HG02852 (cell line): Measurements from ENCODE around the gene ILK.

Experiments
- ATAC-seq: cut with Tn5 transposase; IDR thresholded peaks from one replicate; pipeline ENCODE4 v1.9.1; 2021; ENCODE audit warnings: mild to moderate bottlenecking, moderate library complexity; ENCODE audit not compliant: unreplicated experiment

The ILK gene

GRCh38 chr11:6603287-6604080 lies at the start of gene ILK, which contains the start of gene RRP8:
ILK (plus strand) TSS chr11:6603774; CDS start chr11:6604272, 498 bp downstream.
RRP8 (minus strand) TSS chr11:6603616; CDS start chr11:6603502, 114 bp downstream.
- ATAC-seq, result peak; percentile 77

DNA sequence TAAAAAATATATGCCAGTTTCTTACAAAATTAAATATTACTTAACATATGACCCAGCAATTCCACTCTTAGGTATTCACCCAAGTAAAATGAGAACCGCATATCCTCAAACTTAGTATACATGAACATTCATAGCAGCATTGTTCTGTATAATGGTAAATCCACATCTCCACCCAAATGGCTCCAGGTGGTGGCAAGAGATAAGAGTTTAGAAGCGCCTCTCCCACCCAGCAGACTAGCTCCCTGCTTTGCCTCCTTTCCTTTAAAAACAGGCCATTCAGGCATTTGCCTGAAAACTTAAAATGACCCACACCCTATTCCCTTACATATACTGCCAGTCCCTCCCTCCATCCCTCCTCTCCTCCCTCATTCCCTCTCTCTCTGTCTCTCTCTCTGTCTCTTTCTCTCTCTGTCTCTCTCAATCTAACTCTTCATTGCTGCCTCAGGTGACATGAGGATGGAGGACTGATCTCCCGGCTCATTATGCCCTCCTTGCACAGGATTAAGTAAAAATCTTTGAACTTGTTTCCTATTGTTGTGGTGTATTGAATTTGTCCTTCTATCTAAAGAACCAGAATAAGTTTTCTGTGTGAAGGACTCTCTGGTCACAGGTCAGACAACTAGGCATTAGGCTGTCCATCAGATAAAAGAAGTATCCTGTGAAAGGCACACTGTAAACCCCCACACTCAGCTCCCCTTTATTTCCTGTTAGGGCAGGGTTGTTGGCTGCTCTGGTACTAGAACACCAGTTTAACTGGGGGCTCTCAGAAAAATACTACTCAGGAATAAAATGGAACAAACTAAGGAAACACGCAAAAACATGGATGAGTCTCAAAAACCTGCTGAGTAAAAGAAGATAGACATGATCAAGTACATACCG lies 48.5 kb upstream of the ILK start:
- no peak for ATAC-seq

GRCh38 chr11:6556139-6556949 lies 47.2 kb upstream of the ILK start:
- ATAC-seq, result no peak

DNA sequence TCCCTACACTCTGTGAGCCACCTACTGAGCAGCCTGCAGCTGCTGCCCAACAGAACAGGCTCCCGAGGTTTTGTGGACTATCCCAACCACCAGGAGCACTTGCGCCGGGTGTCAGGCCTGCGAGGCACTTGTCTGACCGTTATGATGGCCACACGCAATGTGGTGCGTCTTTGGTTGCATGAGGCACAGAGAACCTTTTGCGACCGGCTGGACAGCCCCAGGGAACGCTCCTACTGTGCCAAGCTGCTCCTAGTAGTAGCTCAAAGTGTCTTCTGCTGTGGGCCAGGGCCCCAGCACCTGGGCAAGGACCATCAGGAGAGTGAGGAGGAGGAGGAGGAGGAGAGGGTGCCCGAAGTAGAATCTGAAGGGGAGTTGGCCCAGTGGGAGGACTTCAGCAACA lies 46.5 kb upstream of the ILK start:
- no peak for ATAC-seq

DNA sequence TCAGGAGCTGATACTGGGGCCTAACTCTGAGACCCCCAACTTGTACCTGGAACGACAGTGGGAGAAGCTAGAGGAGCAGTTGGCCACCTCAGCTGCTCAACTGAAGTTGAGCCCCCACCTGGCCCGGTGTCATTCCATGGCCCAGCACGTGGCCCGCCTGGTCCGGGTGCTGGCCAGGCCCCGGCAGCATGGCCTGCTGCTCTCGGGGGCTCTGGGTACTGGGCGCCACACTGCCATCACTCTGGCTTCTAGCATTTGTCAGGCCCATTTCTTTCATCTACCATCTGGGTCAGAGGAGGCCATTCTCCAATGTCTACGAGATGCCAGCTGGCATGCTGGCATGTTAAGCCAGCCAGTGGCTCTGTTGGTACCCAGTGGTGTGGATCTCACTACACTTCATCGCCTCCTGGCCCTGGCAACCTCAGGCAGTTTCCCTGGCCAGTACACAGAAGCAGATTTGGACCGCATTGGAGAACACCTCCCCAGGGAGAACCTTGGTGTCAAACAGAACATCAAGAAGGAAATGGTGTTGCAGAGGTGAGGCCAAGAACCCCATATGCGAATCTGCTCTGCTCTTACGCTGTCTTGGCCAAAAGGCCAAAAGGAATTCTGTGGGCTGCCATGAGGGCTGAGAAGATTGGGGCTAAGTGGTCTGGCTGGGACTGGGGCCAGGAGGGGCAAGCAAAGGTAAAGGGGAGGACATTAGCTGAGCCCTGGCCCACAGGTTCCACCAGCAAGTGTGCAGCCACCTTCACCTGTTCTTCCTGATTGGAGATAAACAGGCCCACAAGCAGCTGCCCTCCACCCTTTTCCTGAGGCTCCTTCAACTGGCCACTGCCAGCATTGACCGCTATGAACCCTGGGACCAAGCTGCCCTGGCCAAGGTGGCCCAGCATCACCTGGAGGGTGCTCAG lies 45.6 kb upstream of the ILK start:
- no peak for ATAC-seq

GRCh38 chr11:6559369-6559768 lies 44.2 kb upstream of the ILK start:
- ATAC-seq, result no peak

DNA sequence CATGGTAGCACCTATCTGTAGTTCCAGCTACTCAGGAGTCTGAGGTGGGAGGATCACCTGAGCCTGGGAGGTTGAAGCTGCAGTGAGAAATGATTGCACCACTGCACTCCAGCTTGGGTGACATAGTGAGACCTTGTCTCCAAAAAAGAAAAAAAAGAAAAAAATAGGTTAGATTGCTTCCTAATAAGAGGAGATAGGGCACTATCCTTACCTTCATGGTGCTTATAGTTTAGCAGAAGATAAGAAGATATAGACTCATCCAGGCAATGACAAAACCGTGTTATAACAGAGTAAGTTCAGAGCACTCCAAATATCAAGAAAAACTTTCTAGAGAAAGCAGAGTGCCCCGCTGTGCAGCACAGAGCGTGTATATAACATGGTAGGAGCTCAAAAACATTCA lies 42.3 kb upstream of the ILK start:
- ATAC-seq, result no peak

DNA sequence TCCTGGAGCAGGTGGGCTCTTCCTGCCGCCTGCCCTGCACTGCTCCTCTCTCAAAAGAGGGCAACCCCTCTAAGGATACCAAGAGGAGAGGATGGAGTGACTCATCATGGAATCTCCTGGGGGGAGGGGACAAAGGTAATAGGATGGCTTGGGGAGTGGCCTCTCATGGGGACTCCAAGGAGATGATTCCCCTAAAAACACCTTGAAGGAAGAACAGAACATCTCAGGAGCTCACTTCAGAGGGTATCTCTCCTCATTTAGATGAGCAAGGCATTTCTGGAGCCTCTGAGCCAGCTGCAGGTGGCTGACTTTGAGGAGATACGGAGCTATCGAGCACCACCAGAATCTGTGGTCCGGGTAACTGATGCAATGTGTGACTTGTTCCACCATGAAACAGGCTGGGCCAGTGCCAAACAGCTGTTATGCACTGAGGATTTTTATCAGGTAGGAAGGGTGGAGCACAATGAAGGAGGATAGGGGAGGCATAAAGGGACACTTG lies 40.4 kb upstream of the ILK start:
- ATAC-seq, result no peak

DNA sequence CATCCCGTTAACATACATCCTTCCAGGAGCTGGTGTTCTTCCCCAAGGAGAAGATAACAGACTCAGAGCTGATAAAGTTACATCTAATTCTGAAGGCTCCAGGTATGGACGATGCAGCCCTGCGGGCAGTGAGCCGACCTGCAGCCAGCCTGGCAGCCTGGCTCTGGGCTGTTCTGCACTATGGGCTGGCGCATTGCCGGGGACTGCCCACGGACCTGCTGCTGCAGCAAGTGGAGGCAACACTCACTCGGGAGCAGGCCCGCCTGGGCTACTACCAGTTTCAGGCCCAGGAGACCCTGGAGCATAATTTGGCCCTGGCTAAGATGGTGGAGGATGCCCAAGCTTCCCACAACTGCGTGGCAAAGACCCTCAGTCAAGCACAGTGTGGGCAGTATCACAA lies 39.9 kb upstream of the ILK start:
- no peak for ATAC-seq

GRCh38 chr11:6565325-6565724 lies 38.2 kb upstream of the ILK start:
- ATAC-seq, result no peak

DNA sequence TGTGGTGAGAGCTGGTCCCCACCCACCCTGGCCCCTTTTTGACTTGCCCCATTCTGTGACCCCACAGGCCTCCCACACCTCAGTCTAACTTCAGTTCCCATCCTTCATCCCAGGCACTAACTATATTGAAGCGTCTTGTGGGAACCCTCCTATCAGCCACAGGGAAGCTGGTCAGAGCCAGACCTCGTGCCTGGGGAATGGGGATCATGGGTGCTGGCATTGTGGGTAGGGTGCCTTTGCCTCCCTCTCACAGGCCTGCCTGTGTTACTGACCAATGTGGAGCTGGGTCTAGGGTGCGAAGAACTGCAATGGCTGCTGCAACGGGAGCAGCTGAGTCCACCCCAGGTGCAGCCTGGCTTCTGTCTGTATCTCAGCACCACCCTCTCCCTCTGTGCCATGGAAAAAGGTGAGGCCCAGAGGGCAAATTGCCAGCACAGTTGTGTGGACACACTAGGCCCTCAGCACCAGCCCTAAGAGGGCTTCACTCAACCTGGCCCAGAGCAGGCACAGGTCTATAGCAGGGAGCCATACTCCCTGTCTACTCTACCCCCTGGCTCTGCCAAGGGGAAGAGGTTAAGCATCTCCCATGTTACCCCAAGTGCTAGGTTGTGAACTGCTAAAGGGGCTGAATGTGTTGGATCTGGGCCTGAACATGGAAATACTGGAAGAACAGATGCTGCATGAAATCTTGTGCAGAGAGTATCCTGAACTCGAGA lies 37.4 kb upstream of the ILK start:
- ATAC-seq, result no peak

DNA sequence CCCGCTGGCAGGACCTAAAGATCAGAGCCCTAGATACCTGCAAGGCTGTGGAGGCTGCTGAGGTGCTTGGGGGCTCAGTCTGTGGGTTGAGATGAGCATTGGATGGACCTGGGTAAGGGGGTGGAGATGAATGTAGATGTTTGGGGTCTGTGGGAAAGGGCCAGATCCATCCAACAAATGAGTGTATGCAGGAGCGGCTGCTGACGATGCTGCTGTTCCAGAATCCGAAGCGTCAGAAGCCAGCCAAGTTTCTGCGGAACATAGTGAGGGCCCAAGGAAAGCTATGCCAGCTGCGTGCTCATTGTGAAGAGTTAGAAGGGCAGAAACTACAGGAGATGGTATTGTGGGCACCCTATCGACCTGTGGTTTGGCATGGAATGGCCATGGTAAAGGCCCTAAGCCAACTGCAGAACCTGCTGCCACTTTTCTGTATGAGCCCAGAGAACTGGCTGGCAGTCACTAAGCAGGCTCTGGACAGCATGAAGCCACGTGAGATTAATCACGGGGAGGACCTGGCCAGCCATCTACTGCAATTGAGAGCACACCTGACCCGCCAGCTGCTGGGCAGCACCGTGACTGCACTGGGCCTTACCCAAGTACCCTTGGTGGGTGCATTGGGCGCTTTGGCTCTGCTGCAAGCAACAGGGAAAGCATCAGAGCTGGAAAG lies 36.7 kb upstream of the ILK start:
- no peak for ATAC-seq

- no peak for ATAC-seq
Measured at GRCh38 chr11:6567371-6567745, 36.2 kb upstream of the ILK start.

GRCh38 chr11:6568191-6568918 lies 35.2 kb upstream of the ILK start:
- no peak for ATAC-seq

- ATAC-seq, result no peak
Measured at GRCh38 chr11:6569706-6570105, 33.9 kb upstream of the ILK start.

- no peak for ATAC-seq
Measured at GRCh38 chr11:6570691-6571427, 32.7 kb upstream of the ILK start.

GRCh38 chr11:6571434-6572008 lies 32.1 kb upstream of the ILK start:
- ATAC-seq, result no peak
